ENCODE data around the gene SLC40A1. TPM values are rescaled to one million over a fixed set of nuclear protein-coding genes. Genes with fewer than 3 reads are reported as not detected.
A peak's percentile ranks its signal among the peaks of the same experiment; 100 is the strongest.

The SLC40A1 gene
- total RNA-seq, 1 donor from 2014 or later = 40.8 TPM

DNA sequence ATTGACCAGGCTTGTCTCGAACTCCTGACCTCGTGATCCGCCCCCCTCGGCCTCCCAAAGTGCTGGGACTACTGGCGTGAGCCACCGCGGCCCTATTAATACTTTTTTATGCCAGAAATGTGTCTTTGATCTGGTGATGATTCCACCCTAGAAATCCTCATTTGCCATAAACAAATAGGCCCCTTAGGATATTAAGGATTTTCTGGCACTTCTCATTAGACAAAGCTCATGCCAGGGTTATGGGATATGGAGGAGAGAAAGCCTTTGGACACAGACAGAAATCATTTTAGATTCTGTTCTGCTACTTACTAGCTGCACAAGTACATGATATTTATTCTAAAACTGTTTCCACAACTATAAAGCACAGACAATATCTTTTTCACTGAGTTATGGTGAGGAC is 24.1 kb downstream of the SLC40A1 start:
- Histone ChIP-seq H3K27ac (peak overlapping the region; percentile 82 to 89), H3K4me3 (no peak overlapping the region), H3K9me3 (no peaks in the 10 kb centered on the region), H3K36me3 (peaks cover 0 to 12% of the 10 kb centered on the region in 2 donors), H3K4me1 (peaks cover 21 to 75% of the 10 kb centered on the region in 2 donors), H3K27me3 (no peaks in the 10 kb centered on the region)
- intact Hi-C loops (cut with DNase I) = loop anchor here (10.0 kb wide), 1 partner anchor 182 kb away; no protein-coding TSS in a partner anchor
- no peak for DNase-seq (ENCODE audit: low spot score in 2 of 2)
- TF ChIP-seq CTCF (IDR thresholded peaks at IDR 0.05) = no peak

- Histone ChIP-seq H3K27ac (peak overlapping the region; percentile 82 to 89), H3K4me1 (peaks cover 28 to 79% of the 10 kb centered on the region in 2 donors), H3K4me3 (no peak overlapping the region), H3K27me3 (no peaks in the 10 kb centered on the region), H3K36me3 (peaks cover 0 to 5% of the 10 kb centered on the region in 2 donors), H3K9me3 (no peaks in the 10 kb centered on the region)
- intact Hi-C loops (cut with DNase I) = loop anchor here (10.0 kb wide), 1 partner anchor 180 kb away; no protein-coding TSS in a partner anchor
- no peak for DNase-seq (ENCODE audit: low spot score in 2 of 2)
- TF ChIP-seq CTCF (IDR thresholded peaks at IDR 0.05) = no peak
Measured at GRCh38 chr2:189555232-189555631, 25.4 kb downstream of the SLC40A1 start.

DNA sequence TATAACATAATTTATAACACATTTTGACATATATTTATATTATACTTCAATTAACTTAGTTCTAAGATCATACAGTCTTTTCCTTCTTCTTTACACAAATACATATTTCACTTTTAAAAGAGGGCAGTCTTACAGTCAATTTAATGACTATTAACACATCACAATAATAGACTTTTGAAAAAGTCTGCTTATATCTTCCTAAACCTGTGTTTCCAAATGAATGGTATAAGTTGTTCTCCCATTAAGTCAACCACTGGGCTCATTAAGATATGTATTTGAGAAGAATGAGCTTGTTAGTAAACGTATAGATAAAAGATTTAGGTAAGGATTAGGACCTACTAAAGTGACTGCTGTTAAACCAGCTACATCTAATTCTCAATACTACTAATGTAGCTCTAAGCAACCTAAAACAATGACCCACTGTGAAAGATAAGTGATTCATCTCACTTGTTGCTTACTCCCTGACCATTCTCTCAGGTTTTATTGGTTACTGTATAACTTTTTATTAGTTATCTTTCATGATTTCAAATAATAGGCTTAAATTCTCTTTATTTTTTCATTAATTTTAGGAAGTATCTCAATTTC is 27.0 kb downstream of the SLC40A1 start:
- no peak for TF ChIP-seq CTCF (IDR thresholded peaks at IDR 0.05)
- Histone ChIP-seq H3K4me1 (peaks cover 21 to 76% of the 10 kb centered on the region in 2 donors), H3K4me3 (no peak overlapping the region), H3K27ac (peak overlapping the region; percentile 82 to 89), H3K27me3 (no peaks in the 10 kb centered on the region), H3K9me3 (no peaks in the 10 kb centered on the region), H3K36me3 (no peaks in the 10 kb centered on the region)
- intact Hi-C loops (cut with DNase I) = loop anchor here (10.0 kb wide), 1 partner anchor 179 kb away; no protein-coding TSS in a partner anchor
- no peak for DNase-seq (ENCODE audit: low spot score in 2 of 2)

DNA sequence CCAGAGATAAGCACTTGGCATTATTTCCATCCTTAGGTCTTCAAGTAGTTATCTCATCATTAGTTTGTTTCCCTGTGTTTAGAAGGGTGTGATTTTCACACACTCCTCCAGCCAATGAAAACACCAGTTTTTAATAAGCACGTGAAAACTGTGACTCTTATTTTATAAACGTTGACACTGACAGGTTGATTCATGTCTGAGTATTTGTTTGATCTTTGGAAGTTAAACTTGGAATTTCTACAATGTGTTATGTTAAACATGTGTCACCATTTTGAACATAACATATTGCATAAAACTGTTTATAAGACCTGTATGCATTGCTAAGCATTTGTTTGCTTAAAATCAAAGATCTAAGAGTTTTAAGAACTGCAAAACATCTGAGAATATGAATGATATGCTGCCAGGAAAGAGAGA is 27.6 kb downstream of the SLC40A1 start:
- H3K27ac ChIP-seq = peak overlapping the region; percentile 82 to 89
- H3K36me3 ChIP-seq = no peaks in the 10 kb centered on the region
- DNase-seq (ENCODE audit: low spot score in 2 of 2) = no peak
- no peak overlapping the region for H3K4me3 ChIP-seq
- no peaks in the 10 kb centered on the region for H3K9me3 ChIP-seq
- H3K27me3 ChIP-seq = no peaks in the 10 kb centered on the region
- intact Hi-C loops (cut with DNase I) = loop anchor here (10.0 kb wide), 1 partner anchor 178 kb away; no protein-coding TSS in a partner anchor
- peaks cover 18 to 76% of the 10 kb centered on the region in 2 donors for H3K4me1 ChIP-seq
- TF ChIP-seq CTCF (IDR thresholded peaks at IDR 0.05) = no peak

- Histone ChIP-seq H3K4me3 (no peak overlapping the region), H3K4me1 (peaks cover 18 to 74% of the 10 kb centered on the region in 2 donors), H3K27me3 (no peaks in the 10 kb centered on the region), H3K36me3 (no peaks in the 10 kb centered on the region), H3K27ac (peak overlapping the region; percentile 82 to 89), H3K9me3 (no peaks in the 10 kb centered on the region)
- intact Hi-C loops (cut with DNase I) = loop anchor here (10.0 kb wide), 1 partner anchor 178 kb away; no protein-coding TSS in a partner anchor
- DNase-seq (ENCODE audit: low spot score in 2 of 2) = no peak
- no peak for TF ChIP-seq CTCF (IDR thresholded peaks at IDR 0.05)
Measured at GRCh38 chr2:189552334-189552990, 28.1 kb downstream of the SLC40A1 start.
